HG03108 (cell line): ENCODE measurements around the gene CKS1B.
"Not testable (repeated sequence)": the region's sequence is repeated elsewhere in the genome, so short reads cannot be mapped to it uniquely, and the experiment has no call there.

ENCODE experiments used
- ATAC-seq: cut with Tn5 transposase; IDR thresholded peaks from one replicate; pipeline ENCODE4 v1.9.1; 2021; ENCODE audit warnings: moderate library complexity; ENCODE audit not compliant: unreplicated experiment

CKS1B gene

GRCh38 chr1:154962795-154963330 lies 11.6 kb upstream of the CKS1B start:
- no peak for ATAC-seq

- no peak for ATAC-seq
Measured at GRCh38 chr1:154963643-154964042, 10.8 kb upstream of the CKS1B start.

- ATAC-seq = no peak
Measured at GRCh38 chr1:154964359-154964758, 10.1 kb upstream of the CKS1B start.

GRCh38 chr1:154966111-154966510 lies 8.4 kb upstream of the CKS1B start:
- ATAC-seq = no peak

- ATAC-seq = no peak
Measured at GRCh38 chr1:154967331-154967950, 7.0 kb upstream of the CKS1B start.

- no peak for ATAC-seq
Measured at GRCh38 chr1:154968731-154969130, 5.8 kb upstream of the CKS1B start.

- no peak for ATAC-seq
Measured at GRCh38 chr1:154969246-154969645, 5.2 kb upstream of the CKS1B start.

GRCh38 chr1:154969860-154970452 lies 4.5 kb upstream of the CKS1B start:
- no peak for ATAC-seq

GRCh38 chr1:154970631-154971340 lies 3.7 kb upstream of the CKS1B start, which contains the start of gene SHC1:
Gene SHC1, minus strand, starts transcription at chr1:154970747. Its CDS starts 221 bp downstream, at chr1:154970526.
- ATAC-seq = no peak

- no peak for ATAC-seq
Measured at GRCh38 chr1:154971341-154971998, 3.0 kb upstream of the CKS1B start.

- no peak for ATAC-seq
Measured at GRCh38 chr1:154972213-154972516, 2.3 kb upstream of the CKS1B start.

- no peak for ATAC-seq
Measured at GRCh38 chr1:154972517-154973343, 1.8 kb upstream of the CKS1B start.

- no peak for ATAC-seq
Measured at GRCh38 chr1:154973344-154974101, 958 bp upstream of the CKS1B start.

- peak; percentile 33 for ATAC-seq
Measured at GRCh38 chr1:154974808-154975408, 427 bp downstream of the CKS1B start.

GRCh38 chr1:154975409-154976059 lies 1.1 kb downstream of the CKS1B start:
- ATAC-seq = no peak

GRCh38 chr1:154977762-154978161 lies 3.3 kb downstream of the CKS1B start:
- not testable (repeated sequence) for ATAC-seq

- ATAC-seq = no peak
Measured at GRCh38 chr1:154978360-154978759, 3.9 kb downstream of the CKS1B start.

- no peak for ATAC-seq
Measured at GRCh38 chr1:154982341-154982740, 7.9 kb downstream of the CKS1B start.
